Pons (tissue), 1 donor: ENCODE results near the gene GAS6.

ENCODE experiments used
- DNase-seq: peaks from one replicate; pipeline ENCODE4 v3.0.0-alpha.2; 2016; ENCODE audit warnings: low spot score

Gene GAS6

DNA sequence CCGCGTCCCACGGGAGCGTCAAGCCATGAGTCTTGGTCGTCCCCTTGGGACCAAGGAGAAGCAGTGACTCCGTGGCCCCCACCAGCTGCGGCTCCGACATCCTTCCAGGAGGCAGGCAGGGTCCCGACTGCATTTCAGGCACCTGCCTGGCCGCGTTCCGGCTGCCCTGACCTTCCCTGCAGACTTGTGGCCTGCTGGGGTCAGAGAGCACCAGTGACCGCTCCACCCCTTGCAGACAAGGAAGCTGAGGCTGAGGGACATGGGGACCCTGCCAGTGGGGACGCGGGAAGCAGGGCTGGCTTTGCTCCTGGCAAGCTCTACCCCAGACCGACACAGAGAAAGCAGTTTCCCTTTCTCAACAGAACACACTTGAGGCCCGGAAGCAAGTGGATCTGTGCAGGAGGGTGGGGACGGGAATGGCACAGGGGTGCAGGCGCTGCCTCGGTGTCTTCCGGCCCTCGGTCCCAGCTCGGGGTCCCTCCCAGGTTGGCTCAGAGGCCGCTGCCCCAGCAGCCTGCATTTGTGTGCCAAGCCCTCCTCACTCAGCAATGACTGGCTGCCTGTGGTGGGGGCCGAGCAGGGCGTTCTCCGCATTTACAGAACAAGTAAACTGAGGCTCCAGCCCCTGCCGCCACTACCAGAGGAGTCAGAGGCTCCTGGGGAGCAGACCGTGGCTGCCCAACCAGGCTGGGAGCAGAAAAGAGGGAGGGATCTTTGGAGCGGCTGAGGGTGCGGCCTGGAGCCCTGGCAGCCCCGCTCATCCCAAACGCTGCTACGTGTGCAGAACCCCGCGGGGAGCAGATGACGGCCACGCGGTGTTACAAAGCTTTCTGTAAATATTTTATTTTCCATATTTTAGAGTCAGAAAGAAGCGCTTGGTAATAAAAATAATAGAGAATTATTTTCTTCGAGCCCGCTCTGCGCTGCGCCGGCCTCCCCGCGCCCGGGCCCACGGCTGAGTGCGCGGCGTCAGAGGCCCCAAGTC lies 43.9 kb downstream of the GAS6 start:
- no peak for DNase-seq

- no peak for DNase-seq
Measured at GRCh38 chr13:113819341-113819730, 44.5 kb downstream of the GAS6 start.

DNA sequence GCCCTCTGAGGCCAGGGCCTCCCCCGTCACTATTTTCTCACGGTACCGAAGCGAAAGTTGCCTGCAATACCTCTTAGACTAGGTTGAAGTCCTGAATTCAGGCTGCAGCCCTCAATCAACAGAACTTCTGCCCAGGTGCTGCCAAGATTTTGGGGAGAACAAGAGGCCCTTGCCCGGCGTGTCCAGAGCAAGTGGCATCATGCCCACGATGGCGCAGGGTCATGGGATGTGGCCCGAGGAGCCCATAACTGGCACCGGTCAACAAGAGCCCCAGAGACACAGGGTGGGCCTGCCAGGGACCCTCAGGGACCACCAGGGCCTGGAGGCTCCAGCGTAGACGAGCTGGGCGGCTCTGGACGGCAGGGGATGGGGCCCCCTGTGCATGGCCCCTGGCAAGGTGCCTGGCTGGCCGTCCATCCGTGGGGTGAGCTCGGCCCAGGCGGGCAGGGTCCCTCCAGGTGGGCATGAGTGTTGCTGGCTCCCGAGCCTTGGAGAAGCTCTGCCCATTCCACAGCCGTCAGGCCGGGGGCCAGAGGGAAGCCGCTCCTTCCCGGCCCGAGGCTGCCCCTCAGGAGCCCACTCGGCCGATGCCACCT lies 45.1 kb downstream of the GAS6 start:
- no peak for DNase-seq

- DNase-seq: no peak
Measured at GRCh38 chr13:113817860-113818691, 45.8 kb downstream of the GAS6 start.

DNA sequence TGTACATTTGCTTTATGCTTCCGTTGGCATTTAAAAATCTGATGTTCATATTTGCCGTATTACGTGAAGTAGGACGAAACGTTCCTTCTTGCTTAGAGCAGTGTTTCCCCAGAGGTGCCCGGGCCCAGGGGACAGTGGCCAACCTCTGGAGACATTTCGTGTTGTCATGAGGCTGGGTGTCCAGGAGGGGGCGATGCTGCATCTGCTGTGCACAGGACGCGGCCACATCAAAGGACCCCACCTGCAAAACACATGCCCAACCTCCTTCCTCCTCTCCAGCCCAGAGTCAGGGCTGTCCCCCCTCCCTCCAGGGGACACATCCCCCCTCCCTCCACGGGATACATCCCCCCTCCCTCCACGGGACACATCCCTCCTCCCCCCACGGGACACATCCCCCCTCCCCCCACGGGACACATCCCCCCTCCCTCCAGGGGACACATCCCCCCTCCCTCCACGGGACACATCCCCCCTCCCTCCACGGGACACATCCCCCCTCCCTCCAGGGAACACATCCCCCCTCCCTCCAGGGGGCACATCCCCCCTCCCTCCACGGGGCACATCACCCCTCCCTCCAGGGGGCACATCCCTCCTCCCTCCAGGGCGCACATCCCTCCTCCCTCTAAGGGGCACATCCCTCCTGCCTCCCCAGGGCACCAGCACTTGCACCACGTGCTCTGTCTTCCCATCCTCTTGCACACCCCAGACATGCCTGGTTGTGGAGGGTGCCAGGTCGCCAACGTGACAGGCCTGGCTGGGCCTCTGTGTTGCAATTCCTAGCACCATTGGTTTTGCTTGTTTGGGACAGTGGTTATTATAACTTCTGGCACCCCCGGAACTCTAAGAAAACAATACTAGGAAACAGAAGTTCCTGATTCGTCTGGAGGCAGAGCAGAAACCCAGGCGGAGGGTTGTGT lies 46.7 kb downstream of the GAS6 start:
- peak; percentile 64 for DNase-seq

DNA sequence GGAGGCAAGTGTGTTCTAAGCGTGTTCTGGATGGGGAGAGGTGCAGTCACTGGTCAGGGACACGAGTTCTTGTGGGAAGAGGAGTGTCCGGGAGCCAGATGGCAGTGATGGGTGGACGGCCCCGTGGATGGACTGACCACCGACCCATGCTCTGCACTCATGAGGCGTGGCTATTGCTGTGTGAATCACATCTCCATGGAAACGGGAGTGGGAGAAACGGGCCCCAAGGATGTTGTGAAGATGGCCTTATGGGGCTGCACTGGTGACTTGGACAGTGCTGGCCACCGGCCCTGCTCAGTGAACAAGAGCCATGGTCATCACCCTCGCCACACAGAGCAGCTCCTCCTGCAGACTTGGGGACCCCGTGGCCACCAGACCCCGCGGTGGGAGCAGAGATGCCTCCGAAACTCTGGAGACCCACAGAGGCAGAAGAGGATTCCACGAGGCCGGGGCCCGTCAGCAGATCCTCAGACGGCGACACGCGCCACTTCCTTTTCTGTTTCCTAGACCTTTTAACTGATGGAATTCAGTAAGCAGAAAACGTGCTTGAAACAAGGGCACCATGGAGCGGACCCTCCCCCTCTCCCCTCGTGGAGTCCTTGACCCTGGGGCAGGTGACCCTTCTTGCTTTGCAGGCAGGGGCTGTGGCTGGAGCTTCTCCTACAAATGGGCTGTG lies 47.5 kb downstream of the GAS6 start:
- no peak for DNase-seq

GRCh38 chr13:113815151-113816058 lies 48.5 kb downstream of the GAS6 start:
- peak; percentile 65 for DNase-seq

- no peak for DNase-seq
Measured at GRCh38 chr13:113814435-113814821, 49.4 kb downstream of the GAS6 start.

DNA sequence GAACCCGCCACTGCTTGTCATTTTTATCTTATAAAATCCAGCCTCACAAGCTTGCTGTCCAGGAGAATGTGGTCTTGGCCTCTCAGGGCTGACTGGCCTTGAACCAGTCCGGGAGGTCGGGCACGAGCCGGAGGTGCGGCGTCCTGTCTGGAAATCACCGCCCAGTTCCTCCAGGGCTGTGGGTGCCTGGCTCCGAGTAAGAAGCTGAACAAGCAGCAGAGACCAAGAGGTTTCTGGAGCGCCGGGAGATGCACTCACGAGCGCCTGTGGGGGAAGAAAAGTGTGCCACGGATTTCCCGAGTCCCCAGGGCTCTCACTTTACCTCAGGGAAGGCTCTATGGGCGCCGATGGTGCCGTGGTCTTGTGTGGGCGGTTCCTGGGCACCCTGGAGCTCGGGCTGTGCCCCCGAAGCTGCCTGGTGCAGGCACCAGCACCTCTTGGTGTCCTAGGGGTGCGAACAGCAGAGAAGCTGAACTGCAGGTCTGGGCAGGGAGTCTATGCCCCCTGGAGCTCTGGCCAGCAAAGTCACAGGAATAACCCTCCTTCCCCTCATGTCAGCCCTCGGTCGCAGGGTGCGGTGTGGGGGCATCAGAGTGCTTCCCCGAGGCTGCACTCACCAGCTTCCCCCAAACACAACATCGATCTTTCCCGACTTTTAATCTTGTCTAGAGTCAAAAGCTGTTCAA lies 50.0 kb downstream of the GAS6 start:
- no peak for DNase-seq

DNA sequence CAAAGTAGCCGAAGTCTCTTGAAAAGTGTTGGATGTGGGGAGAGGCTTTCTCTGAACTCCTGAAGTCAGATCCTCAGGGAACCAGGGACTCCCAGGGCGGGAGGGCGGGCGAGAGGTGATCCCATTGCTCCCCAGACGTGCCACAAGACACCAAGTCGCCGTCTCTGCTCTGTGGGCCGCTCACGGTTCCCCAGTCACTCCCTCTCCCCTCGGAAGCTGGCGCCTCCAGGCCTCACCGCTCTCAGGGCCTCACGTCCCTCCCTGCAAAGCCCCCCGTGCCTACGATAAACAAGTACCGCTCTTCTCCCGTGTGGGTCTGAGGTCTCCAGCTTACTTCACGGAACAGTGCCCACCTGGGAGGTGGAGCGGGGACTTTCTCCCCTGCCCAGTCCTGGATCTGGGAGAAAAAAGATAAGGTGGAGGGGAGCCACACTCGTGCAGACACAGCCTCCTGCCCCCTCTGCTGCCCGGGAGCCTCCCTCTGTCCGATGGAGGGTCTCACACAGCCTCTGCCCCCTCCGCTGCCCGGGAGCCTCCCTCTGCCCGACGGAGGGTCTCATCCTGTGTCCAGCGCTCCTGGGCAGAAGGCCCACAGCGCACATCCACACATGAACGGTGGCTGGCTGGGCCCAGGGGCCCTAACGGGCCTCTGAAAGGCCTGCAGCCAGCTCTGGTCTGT lies 50.7 kb downstream of the GAS6 start:
- DNase-seq: no peak

DNA sequence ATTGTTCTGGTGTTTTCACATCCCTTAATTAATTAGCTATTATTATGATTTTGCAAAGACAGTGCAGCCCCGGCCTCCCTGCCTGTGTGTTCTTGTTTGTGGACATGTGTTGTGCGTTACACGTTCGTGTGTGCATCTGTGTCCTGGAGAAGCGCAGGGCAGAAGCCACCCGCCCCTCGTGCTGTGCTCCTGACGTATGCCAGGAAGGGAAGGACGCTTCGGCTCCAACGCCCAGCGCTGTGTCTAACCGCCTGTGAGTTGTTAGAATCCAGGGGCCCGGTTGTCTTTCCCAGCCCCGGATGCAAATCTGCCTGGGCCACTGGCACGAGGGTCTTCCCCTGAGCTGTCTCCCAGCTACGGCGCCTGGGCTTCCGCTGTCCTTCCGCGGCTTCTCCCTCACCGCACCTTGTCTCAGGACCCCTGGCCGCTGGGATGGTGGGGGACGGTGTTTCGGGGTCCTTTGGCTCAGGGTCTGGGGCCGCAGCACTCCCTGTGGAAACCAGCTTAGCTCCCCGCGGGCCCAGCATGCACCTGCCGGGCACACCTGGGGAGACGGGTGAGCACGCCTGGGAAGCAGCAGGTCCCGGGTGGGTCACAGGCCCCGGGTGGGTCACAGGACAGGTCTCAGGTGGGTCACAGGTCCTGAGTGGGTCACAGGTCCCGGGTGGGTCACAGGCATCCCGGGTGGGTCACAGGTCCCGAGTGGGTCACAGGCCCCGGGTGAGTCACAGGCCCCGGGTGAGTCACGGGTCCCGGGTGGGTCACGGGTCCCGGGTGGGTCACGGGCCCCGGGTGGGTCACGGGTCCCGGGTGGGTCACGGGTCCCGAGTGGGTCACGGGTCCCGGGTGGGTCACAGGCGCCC lies 51.5 kb downstream of the GAS6 start:
- DNase-seq: no peak

DNA sequence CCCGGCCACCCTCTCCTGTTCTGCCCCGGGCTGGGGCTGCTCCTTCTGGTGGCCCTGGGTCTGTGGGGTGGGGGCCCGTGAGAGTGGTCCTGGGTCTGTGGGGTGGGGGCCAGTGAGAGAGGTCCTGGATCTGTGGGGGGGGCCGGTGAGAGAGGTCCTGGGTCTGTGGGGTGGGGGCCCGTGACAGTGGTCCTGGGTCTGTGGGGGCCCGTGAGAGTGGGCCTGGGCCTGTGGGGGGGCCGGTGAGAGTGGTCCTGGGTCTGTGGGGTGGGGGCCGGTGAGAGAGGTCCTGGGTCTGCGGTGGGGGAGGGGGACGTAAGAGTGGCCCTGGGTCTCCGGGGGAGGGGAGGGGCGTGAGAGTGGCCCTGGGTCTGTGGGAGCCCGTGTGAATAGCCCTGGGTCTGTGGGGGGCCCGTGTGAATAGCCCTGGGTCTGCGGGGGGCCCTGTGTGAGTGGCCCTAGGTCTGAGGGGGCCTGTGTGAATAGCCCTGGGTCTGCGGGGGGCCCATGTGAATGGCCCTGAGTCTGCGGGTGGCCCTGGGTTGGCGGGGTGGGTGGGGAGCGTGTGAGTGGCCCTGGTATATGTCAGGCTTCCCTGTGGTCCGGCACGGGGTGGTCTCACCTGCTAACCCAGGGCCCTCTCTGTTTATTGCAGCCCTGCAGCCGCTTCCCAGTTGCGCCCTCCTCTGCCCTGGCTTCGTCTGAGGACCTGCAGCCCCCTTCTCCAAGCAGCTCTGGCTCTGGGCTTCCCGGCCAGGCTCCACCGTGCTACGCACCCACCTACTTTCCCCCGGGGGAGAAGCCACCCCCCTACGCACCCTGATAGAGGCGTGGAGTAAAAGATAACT lies 52.6 kb downstream of the GAS6 start:
- no peak for DNase-seq

DNA sequence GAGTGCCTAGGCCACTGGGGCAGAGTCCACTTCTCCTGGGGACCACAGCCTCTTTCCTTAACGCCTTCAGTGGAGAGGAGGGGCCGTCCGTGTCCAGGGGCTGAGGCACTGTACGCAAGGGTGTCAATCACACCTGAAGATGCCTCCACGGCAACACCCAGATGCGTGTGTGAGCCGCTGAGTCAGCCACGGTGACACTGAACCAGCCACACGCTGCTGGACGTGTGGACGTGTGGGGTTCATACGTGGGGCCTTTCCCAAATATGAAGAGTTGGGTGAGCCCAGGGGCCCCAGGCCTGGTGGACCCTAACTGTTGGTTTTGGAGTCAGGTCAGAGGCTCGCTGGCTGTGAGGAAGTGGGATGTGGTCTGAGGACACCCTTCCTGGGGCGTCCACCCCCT lies 53.2 kb downstream of the GAS6 start:
- DNase-seq: no peak

DNA sequence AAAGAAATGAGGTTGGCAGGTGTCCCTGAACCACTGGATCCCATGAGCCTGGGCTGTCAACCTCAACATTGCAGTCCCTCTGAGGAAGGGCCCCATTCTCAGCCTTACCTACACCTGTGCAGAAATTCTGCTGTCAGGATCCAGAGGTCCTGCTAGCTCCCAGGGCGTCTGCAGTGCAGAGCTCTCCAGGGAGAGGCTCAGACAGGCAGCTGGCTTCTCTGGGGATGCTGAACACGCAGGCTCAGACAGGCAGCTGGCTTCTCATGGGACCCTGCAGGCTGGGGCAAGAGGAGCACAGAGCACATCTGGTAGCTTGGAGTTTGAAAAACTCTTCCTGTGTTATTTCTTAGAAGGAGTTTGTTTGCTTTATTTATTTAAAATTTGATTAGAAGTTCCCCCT lies 53.9 kb downstream of the GAS6 start:
- DNase-seq: no peak

- no peak for DNase-seq
Measured at GRCh38 chr13:113808058-113808834, 55.6 kb downstream of the GAS6 start.

- DNase-seq: no peak
Measured at GRCh38 chr13:113806526-113806925, 57.4 kb downstream of the GAS6 start.
